ENCODE measurements around the gene PRSS57.

- no peak for TF ChIP-seq POLR2AphosphoS5 (IDR thresholded peaks at IDR 0.05; ENCODE audit: low read depth)
- TF ChIP-seq REST (IDR thresholded peaks at IDR 0.05; ENCODE audit: insufficient replicate concordance, low read depth): no peak
- TF ChIP-seq CTCF (IDR thresholded peaks at IDR 0.05; ENCODE audit: insufficient read depth, low read length): no peak
- no peak for TF ChIP-seq GABPA (IDR thresholded peaks at IDR 0.05; ENCODE audit: low read depth)
- no peak for TF ChIP-seq SPI1 (IDR thresholded peaks at IDR 0.05; ENCODE audit: borderline replicate concordance, low read depth)
Observed at GRCh38 chr19:648305-648704, 46.9 kb downstream of the PRSS57 start.
